HEK293 (cell line): ENCODE data around the gene STUM.

ENCODE experiments used
- CTCF ChIA-PET: fragments of 350-600 bp; formaldehyde crosslinking; extraction: SDS; loops from one replicate; lab custom pipeline; 2021; ENCODE audit warnings: antibody characterized with exemption; lab: Yijun Ruan, JAX
- POLR2A ChIA-PET: fragments of 300-600 bp; formaldehyde crosslinking; extraction: SDS; loops from one replicate; lab custom pipeline; 2020; ENCODE audit warnings: antibody characterized with exemption, inconsistent platforms; lab: Yijun Ruan, JAX
- H3K27ac ChIP-seq: fragments of 200-500 bp; sonication (Bioruptor generic); 2 replicates; pipeline ENCODE4 v1.5.1; 2014; ENCODE audit warnings: low read depth, low read length, control low read depth, inconsistent platforms; ENCODE audit errors: extremely low read depth
- H3K36me3 ChIP-seq, 2 experiments: fragments of 200-500 bp in 1 of 2; sonication (Bioruptor generic) in 1 of 2; 1 replicate in 1 of 2; 2 replicates in 1 of 2; pipeline ENCODE4 v1.5.1; 2014 to 2017; ENCODE audit warnings: inconsistent platforms in 2 of 2, low read length in 2 of 2; ENCODE audit not compliant: control insufficient read depth in 2 of 2, insufficient read depth in 1 of 2
- H3K4me1 ChIP-seq: fragments of 200-500 bp; sonication (Bioruptor generic); 2 replicates; pipeline ENCODE4 v1.5.1; 2014; ENCODE audit warnings: mild to moderate bottlenecking, low read length, inconsistent platforms; ENCODE audit not compliant: control insufficient read depth, insufficient read depth
- H3K4me3 ChIP-seq: 2 replicates; pipeline ENCODE4 v1.5.1; 2011; ENCODE audit warnings: low read depth, mild to moderate bottlenecking, control low read depth, low read length, moderate library complexity
- H3K9me3 ChIP-seq: fragments of 200-500 bp; sonication (Bioruptor generic); 2 replicates; pipeline ENCODE4 v1.5.1; 2014; ENCODE audit warnings: low read depth, low read length, inconsistent platforms; ENCODE audit not compliant: control insufficient read depth, insufficient read depth
- BCL11A ChIP-seq: fragments of 450-650 bp; formaldehyde crosslinking; IDR thresholded peaks from 2 replicates; pipeline ENCODE4 v1.5.1; 2016; ENCODE audit warnings: low read depth, missing biosample characterization, missing genetic modification characterization
- BCL11B ChIP-seq: fragments of 450-650 bp; formaldehyde crosslinking; IDR thresholded peaks from 2 replicates; pipeline ENCODE4 v1.5.1; 2016; ENCODE audit warnings: low read depth, missing biosample characterization, missing genetic modification characterization
- GLIS2 ChIP-seq: fragments of 450-650 bp; formaldehyde crosslinking; IDR thresholded peaks from 2 replicates; pipeline ENCODE4 v1.5.1; 2016; ENCODE audit warnings: missing biosample characterization, missing genetic modification characterization
- HOXA7 ChIP-seq: sonication (generic); formaldehyde crosslinking; IDR thresholded peaks from 2 replicates; pipeline ENCODE4 v1.8.1; 2022; ENCODE audit warnings: missing genetic modification reagents, borderline replicate concordance
- KLF7 ChIP-seq: fragments of 450-650 bp; formaldehyde crosslinking; IDR thresholded peaks from 2 replicates; pipeline ENCODE4 v1.5.1; 2016; ENCODE audit warnings: missing biosample characterization, missing genetic modification characterization, borderline replicate concordance
- KLF9 ChIP-seq: fragments of 450-650 bp; formaldehyde crosslinking; IDR thresholded peaks from 2 replicates; pipeline ENCODE4 v1.5.1; 2016; ENCODE audit warnings: missing biosample characterization, missing genetic modification characterization, low read depth
- MYNN ChIP-seq: fragments of 450-650 bp; formaldehyde crosslinking; IDR thresholded peaks from 2 replicates; pipeline ENCODE4 v1.5.1; 2016; ENCODE audit warnings: missing biosample characterization, missing genetic modification characterization, borderline replicate concordance
- SP3 ChIP-seq: fragments of 450-650 bp; formaldehyde crosslinking; IDR thresholded peaks from 2 replicates; pipeline ENCODE4 v1.5.1; 2016; ENCODE audit warnings: missing biosample characterization, missing genetic modification characterization
- TSHZ1 ChIP-seq: fragments of 450-650 bp; formaldehyde crosslinking; IDR thresholded peaks from 2 replicates; pipeline ENCODE4 v1.5.1; 2016; ENCODE audit warnings: missing biosample characterization, missing genetic modification characterization, borderline replicate concordance
- YY2 ChIP-seq: fragments of 450-650 bp; formaldehyde crosslinking; IDR thresholded peaks from 2 replicates; pipeline ENCODE4 v1.5.1; 2016; ENCODE audit warnings: missing biosample characterization, missing genetic modification characterization
- ZFP69B ChIP-seq: fragments of 450-650 bp; formaldehyde crosslinking; IDR thresholded peaks from 2 replicates; pipeline ENCODE4 v1.5.1; 2016; ENCODE audit warnings: missing biosample characterization, missing genetic modification characterization
- ZIC2 ChIP-seq: fragments of 450-650 bp; formaldehyde crosslinking; IDR thresholded peaks from 2 replicates; pipeline ENCODE4 v1.5.1; 2016; ENCODE audit warnings: missing biosample characterization, missing genetic modification characterization
- ZNF19 ChIP-seq: fragments of 450-650 bp; formaldehyde crosslinking; IDR thresholded peaks from 2 replicates; pipeline ENCODE4; 2016; ENCODE audit warnings: missing biosample characterization, missing genetic modification characterization, low read depth
- ZNF223 ChIP-seq: fragments of 450-650 bp; formaldehyde crosslinking; IDR thresholded peaks from 2 replicates; pipeline ENCODE4 v1.5.1; 2016; ENCODE audit warnings: missing biosample characterization, missing genetic modification characterization
- ZNF24 ChIP-seq: fragments of 450-650 bp; formaldehyde crosslinking; IDR thresholded peaks from 2 replicates; pipeline ENCODE4 v1.5.1; 2016; ENCODE audit warnings: missing biosample characterization, missing genetic modification characterization
- ZNF302 ChIP-seq: fragments of 450-650 bp; formaldehyde crosslinking; IDR thresholded peaks from 2 replicates; pipeline ENCODE4 v1.5.1; 2016; ENCODE audit warnings: missing biosample characterization, missing genetic modification characterization, low read depth
- ZNF311 ChIP-seq: fragments of 450-650 bp; formaldehyde crosslinking; IDR thresholded peaks from 2 replicates; pipeline ENCODE4 v1.5.1; 2017; ENCODE audit warnings: missing biosample characterization, missing genetic modification characterization, borderline replicate concordance
- ZNF366 ChIP-seq: fragments of 450-650 bp; formaldehyde crosslinking; conservative IDR thresholded peaks from 2 replicates; pipeline ENCODE4 v1.5.1; 2016; ENCODE audit warnings: missing biosample characterization, missing genetic modification characterization
- ZNF37A ChIP-seq: fragments of 450-650 bp; IDR thresholded peaks from 2 replicates; pipeline ENCODE4 v1.5.1; 2018; ENCODE audit warnings: missing biosample characterization, missing genetic modification characterization
- ZNF391 ChIP-seq: fragments of 450-650 bp; formaldehyde crosslinking; IDR thresholded peaks from 2 replicates; pipeline ENCODE4 v1.5.1; 2016; ENCODE audit warnings: low read depth, missing biosample characterization, missing genetic modification characterization, borderline replicate concordance
- ZNF404 ChIP-seq: fragments of 450-650 bp; formaldehyde crosslinking; IDR thresholded peaks from 2 replicates; pipeline ENCODE4 v1.5.1; 2017; ENCODE audit warnings: missing biosample characterization, missing genetic modification characterization
- ZNF423 ChIP-seq: fragments of 450-650 bp; formaldehyde crosslinking; IDR thresholded peaks from 2 replicates; pipeline ENCODE4 v1.5.1; 2016; ENCODE audit warnings: missing biosample characterization, missing genetic modification characterization
- ZNF473 ChIP-seq: fragments of 450-650 bp; formaldehyde crosslinking; IDR thresholded peaks from 2 replicates; pipeline ENCODE4 v1.5.1; 2017; ENCODE audit warnings: missing biosample characterization, missing genetic modification characterization
- ZNF488 ChIP-seq: fragments of 450-650 bp; formaldehyde crosslinking; IDR thresholded peaks from 2 replicates; pipeline ENCODE4 v1.5.1; 2016; ENCODE audit warnings: missing biosample characterization, missing genetic modification characterization
- ZNF560 ChIP-seq: fragments of 450-650 bp; formaldehyde crosslinking; IDR thresholded peaks from 2 replicates; pipeline ENCODE4 v1.5.1; 2017; ENCODE audit warnings: missing biosample characterization, missing genetic modification characterization, borderline replicate concordance
- ZNF621 ChIP-seq: fragments of 450-650 bp; formaldehyde crosslinking; IDR thresholded peaks from 2 replicates; pipeline ENCODE4 v1.5.1; 2017; ENCODE audit warnings: missing biosample characterization, missing genetic modification characterization
- ZNF670 ChIP-seq: fragments of 450-650 bp; formaldehyde crosslinking; IDR thresholded peaks from 2 replicates; pipeline ENCODE4 v1.5.1; 2016; ENCODE audit warnings: missing biosample characterization, missing genetic modification characterization, low read depth
- ZNF76 ChIP-seq: fragments of 450-650 bp; formaldehyde crosslinking; IDR thresholded peaks from 2 replicates; pipeline ENCODE4; 2016; ENCODE audit warnings: low read depth, missing biosample characterization, missing genetic modification characterization, borderline replicate concordance
- ZNF785 ChIP-seq: fragments of 450-650 bp; formaldehyde crosslinking; IDR thresholded peaks from 2 replicates; pipeline ENCODE4 v1.5.1; 2016; ENCODE audit warnings: missing biosample characterization, missing genetic modification characterization

Gene STUM

GRCh38 chr1:226615876-226616275, 67.3 kb downstream of the STUM start (continued):
- TF ChIP-seq GLIS2 (tag by site-specific recombination) (no peak), ZNF37A (tag by site-specific recombination) (no peak), ZIC2 (tag by site-specific recombination) (no peak), ZNF473 (no peak), MYNN (no peak), KLF7 (tag by site-specific recombination) (no peak), KLF9 (no peak), ZNF223 (tag by site-specific recombination) (no peak), BCL11B (tag by site-specific recombination) (no peak), TSHZ1 (no peak), HOXA7 (no peak)
- TF ChIP-seq, all 188 proteins: peak for 0

GRCh38 chr1:226616636-226617035, 68.1 kb downstream of the STUM start:
- Histone ChIP-seq H3K9me3 (no peaks in the 10 kb centered on the region), H3K27ac (no peak overlapping the region), H3K4me3 (no peak overlapping the region), H3K4me1 (no peaks in the 10 kb centered on the region), H3K36me3 (no peaks in the 10 kb centered on the region)
- ChIA-PET CTCF (interaction anchor here (0.6 to 5.0 kb wide), 3 partner anchors 9 to 191 kb away, joined by 3 to 26 read pairs (median 4); no protein-coding TSS in a partner anchor), POLR2A (no interaction called here)
- TF ChIP-seq ZNF404 (tag by site-specific recombination) (no peak), ZFP69B (tag by site-specific recombination) (no peak)

- Histone ChIP-seq H3K4me1 (no peaks in the 10 kb centered on the region), H3K36me3 (no peaks in the 10 kb centered on the region), H3K9me3 (no peaks in the 10 kb centered on the region), H3K4me3 (no peak overlapping the region), H3K27ac (no peak overlapping the region)
- ChIA-PET CTCF (interaction anchor here (0.6 to 5.0 kb wide), 4 partner anchors 9 to 191 kb away, joined by 3 to 26 read pairs (median 4); no protein-coding TSS in a partner anchor), POLR2A (no interaction called here)
- TF ChIP-seq ZNF423 (tag by site-specific recombination): no peak
- TF ChIP-seq ZNF366 (tag by site-specific recombination): no peak
- TF ChIP-seq SP3: no peak
- TF ChIP-seq ZNF302 (tag by site-specific recombination): no peak
- TF ChIP-seq ZNF19 (tag by site-specific recombination): no peak
- no peak for TF ChIP-seq ZNF76 (tag by site-specific recombination)
- no peak for TF ChIP-seq ZNF391
- no peak for TF ChIP-seq ZNF24 (tag by site-specific recombination)
- no peak for TF ChIP-seq ZNF621 (tag by site-specific recombination)
- no peak for TF ChIP-seq ZNF311
- TF ChIP-seq ZNF488: no peak
- no peak for TF ChIP-seq ZNF560
- no peak for TF ChIP-seq YY2 (tag by site-specific recombination)
- TF ChIP-seq BCL11A (tag by site-specific recombination): no peak
- no peak for TF ChIP-seq ZNF670 (tag by site-specific recombination)
- TF ChIP-seq ZNF785 (tag by site-specific recombination): no peak
Measured at GRCh38 chr1:226617109-226617508, 68.5 kb downstream of the STUM start.
